Upper lobe of left lung (tissue), 6 donors: ENCODE results near the gene MYO16. TPM values are rescaled to one million over a fixed set of nuclear protein-coding genes. Genes with fewer than 3 reads are reported as not detected.

Source experiments
- ATAC-seq, 2 donors: fragments of 200-7000 bp; cut with Tn5 transposase; one replicate each; pipeline ENCODE4 v1.9.1; 2022; ENCODE audit warnings: mild to moderate bottlenecking in 2 of 2, moderate library complexity in 2 of 2; ENCODE audit not compliant: low FRiP score in 2 of 2
- DNase-seq, 2 donors: peaks; one replicate each; pipeline ENCODE4 v3.0.0-alpha.2; 2019 to 2020
- H3K27ac ChIP-seq, 4 donors: fragments of 200-600 bp; sonication (generic); one replicate each; pipeline ENCODE4 v1.5.1; 2016 to 2019
- H3K27me3 ChIP-seq, 4 donors: fragments of 200-600 bp; sonication (generic); one replicate each; pipeline ENCODE4 v1.5.1; 2017 to 2019
- H3K36me3 ChIP-seq, 4 donors: fragments of 200-600 bp; sonication (generic); one replicate each; pipeline ENCODE4 v1.5.1; 2016 to 2019
- H3K4me1 ChIP-seq, 4 donors: fragments of 200-600 bp; sonication (generic); one replicate each; pipeline ENCODE4 v1.5.1; 2018 to 2019
- H3K4me3 ChIP-seq, 4 donors: fragments of 200-600 bp; sonication (generic); one replicate each; pipeline ENCODE4 v1.5.1; 2017 to 2019; ENCODE audit warnings: mild to moderate bottlenecking in 2 of 4, moderate library complexity in 1 of 4
- H3K9me3 ChIP-seq, 4 donors: fragments of 200-600 bp; sonication (generic); one replicate each; pipeline ENCODE4 v1.5.1; 2018 to 2019
- CTCF ChIP-seq, 6 experiments: fragments of 450-650 bp in 4 of 6; fragments of 200-600 bp in 2 of 6; sonication (generic) in 2 of 6; IDR thresholded peaks; one replicate each; pipeline ENCODE4 v1.5.1; 2016 to 2019; ENCODE audit warnings: antibody characterized with exemption in 6 of 6
- EP300 ChIP-seq, 4 donors: sonication (generic); formaldehyde crosslinking; IDR thresholded peaks; one replicate each; pipeline ENCODE4 v1.5.1; 2017; ENCODE audit warnings: antibody characterized with exemption in 4 of 4, control low read depth in 2 of 4
- POLR2A ChIP-seq, 4 donors: fragments of 450-650 bp; IDR thresholded peaks; one replicate each; pipeline ENCODE4 v1.5.1; 2016 to 2017; ENCODE audit warnings: antibody characterized with exemption in 4 of 4, mild to moderate bottlenecking in 2 of 4
- POLR2AphosphoS5 ChIP-seq, 2 donors: sonication (generic); formaldehyde crosslinking; IDR thresholded peaks; one replicate each; pipeline ENCODE4 v1.5.1; 2017; ENCODE audit warnings: antibody characterized with exemption in 2 of 2
- WGBS, 2 donors: methylation state at CpG; one replicate each; pipeline ENCODE4 v1.1.5; 2017 to 2018; 5-methylcytosine and 5-hydroxymethylcytosine counted together
- total RNA-seq, 6 donors: library from RNA; depleted of rRNA in 4 of 6; stranded (reverse); fragments of >200 nt in 4 of 6; gene quantifications; one replicate each; pipeline versions ENCODE4 v1.1.0 to v1.2.1, GENCODE V29; 2016 to 2021
- donor health status: DM: no; HTN: no; CAD: no; lungs with moderate emphysema.
- donor health status: DM: no; HTN: yes; CAD: no; lungs with severe emphysema.

Gene MYO16
- total RNA-seq, 6 donors from 2014 or later, result under 0.01 to 0.55 (median 0.20) TPM; not detected in 1

- Histone ChIP-seq H3K27ac (no peak overlapping the region), H3K4me3 (no peak overlapping the region), H3K27me3 (no peaks in the 10 kb centered on the region), H3K9me3 (no peaks in the 10 kb centered on the region), H3K4me1 (no peaks in the 10 kb centered on the region), H3K36me3 (no peaks in the 10 kb centered on the region)
- WGBS, 2 donors, result 69 to 75% methylated on average over 14 of the region's 14 CpGs
- no peak for TF ChIP-seq POLR2AphosphoS5 (IDR thresholded peaks at IDR 0.05)
- TF ChIP-seq CTCF (IDR thresholded peaks at IDR 0.05), result no peak
- no peak for TF ChIP-seq POLR2A (IDR thresholded peaks at IDR 0.05)
- TF ChIP-seq EP300 (IDR thresholded peaks at IDR 0.05), result no peak
- ATAC-seq, result no peak
- no peak for DNase-seq
Measured at GRCh38 chr13:108787700-108788414, 158.4 kb downstream of the MYO16 start.

- H3K27ac ChIP-seq, result no peak overlapping the region
- no peaks in the 10 kb centered on the region for H3K36me3 ChIP-seq
- H3K4me3 ChIP-seq, result no peak overlapping the region
- ATAC-seq (no peak), DNase-seq (no peak)
- no peaks in the 10 kb centered on the region for H3K4me1 ChIP-seq
- TF ChIP-seq POLR2AphosphoS5 (IDR thresholded peaks at IDR 0.05) (no peak), EP300 (IDR thresholded peaks at IDR 0.05) (no peak), CTCF (IDR thresholded peaks at IDR 0.05) (no peak), POLR2A (IDR thresholded peaks at IDR 0.05) (no peak)
- no peaks in the 10 kb centered on the region for H3K9me3 ChIP-seq
- no peaks in the 10 kb centered on the region for H3K27me3 ChIP-seq
- 82% methylated on average over 2 of the region's 2 CpGs for WGBS, 2 donors
Measured at GRCh38 chr13:108789476-108789875, 160.1 kb downstream of the MYO16 start.

GRCh38 chr13:108795841-108796240 lies 166.4 kb downstream of the MYO16 start:
- no peak for TF ChIP-seq EP300 (IDR thresholded peaks at IDR 0.05)
- TF ChIP-seq POLR2A (IDR thresholded peaks at IDR 0.05), result no peak
- no peak for TF ChIP-seq CTCF (IDR thresholded peaks at IDR 0.05)
- TF ChIP-seq POLR2AphosphoS5 (IDR thresholded peaks at IDR 0.05), result no peak
- no peak overlapping the region for H3K27ac ChIP-seq
- H3K36me3 ChIP-seq, result no peaks in the 10 kb centered on the region
- DNase-seq (no peak), ATAC-seq (no peak)
- no peaks in the 10 kb centered on the region for H3K4me1 ChIP-seq
- H3K9me3 ChIP-seq, result no peaks in the 10 kb centered on the region
- WGBS, 2 donors, result 50 to 63% methylated on average over 4 of the region's 4 CpGs
- H3K4me3 ChIP-seq, result no peak overlapping the region
- no peaks in the 10 kb centered on the region for H3K27me3 ChIP-seq

GRCh38 chr13:108797354-108797753 lies 167.9 kb downstream of the MYO16 start:
- H3K27me3 ChIP-seq, result no peaks in the 10 kb centered on the region
- DNase-seq (no peak), ATAC-seq (no peak)
- no peak overlapping the region for H3K27ac ChIP-seq
- no peaks in the 10 kb centered on the region for H3K36me3 ChIP-seq
- WGBS, 2 donors, result 77 to 88% methylated on average over 3 of the region's 3 CpGs
- no peaks in the 10 kb centered on the region for H3K9me3 ChIP-seq
- no peaks in the 10 kb centered on the region for H3K4me1 ChIP-seq
- TF ChIP-seq POLR2AphosphoS5 (IDR thresholded peaks at IDR 0.05) (no peak), POLR2A (IDR thresholded peaks at IDR 0.05) (no peak), EP300 (IDR thresholded peaks at IDR 0.05) (no peak), CTCF (IDR thresholded peaks at IDR 0.05) (no peak)
- no peak overlapping the region for H3K4me3 ChIP-seq

GRCh38 chr13:108807841-108808240 lies 178.4 kb downstream of the MYO16 start:
- no peaks in the 10 kb centered on the region for H3K9me3 ChIP-seq
- H3K4me3 ChIP-seq, result no peak overlapping the region
- H3K4me1 ChIP-seq, result no peaks in the 10 kb centered on the region
- no peak for TF ChIP-seq CTCF (IDR thresholded peaks at IDR 0.05)
- no peak for TF ChIP-seq EP300 (IDR thresholded peaks at IDR 0.05)
- TF ChIP-seq POLR2A (IDR thresholded peaks at IDR 0.05), result no peak
- TF ChIP-seq POLR2AphosphoS5 (IDR thresholded peaks at IDR 0.05), result no peak
- H3K27me3 ChIP-seq, result no peaks in the 10 kb centered on the region
- DNase-seq (no peak), ATAC-seq (no peak)
- no peak overlapping the region for H3K27ac ChIP-seq
- H3K36me3 ChIP-seq, result no peaks in the 10 kb centered on the region
